Lower leg skin (tissue), 3 donors: ENCODE data around the gene ZNF569.

Experiments
- POLR2A ChIP-seq, 2 donors: fragments of 450-650 bp; IDR thresholded peaks; one replicate each; pipeline ENCODE4 v1.6.1; 2016 to 2017; ENCODE audit warnings: antibody characterized with exemption in 2 of 2, mild to moderate bottlenecking in 1 of 2, moderate library complexity in 1 of 2
- TF ChIP-seq, protein P1 (sequence below), 3 donors: fragments of 450-650 bp; IDR thresholded peaks; one replicate each; pipeline ENCODE4 v1.5.1; 2016; ENCODE audit warnings: antibody characterized with exemption in 3 of 3, mild to moderate bottlenecking in 3 of 3, moderate library complexity in 2 of 3

GRCh38 chr19:37468961-37469777, 1.9 kb upstream of the ZNF569 start, which contains the start of gene ZNF570:
- no peak for TF ChIP-seq POLR2A (IDR thresholded peaks at IDR 0.05)
- TF ChIP-seq, protein P1, sequence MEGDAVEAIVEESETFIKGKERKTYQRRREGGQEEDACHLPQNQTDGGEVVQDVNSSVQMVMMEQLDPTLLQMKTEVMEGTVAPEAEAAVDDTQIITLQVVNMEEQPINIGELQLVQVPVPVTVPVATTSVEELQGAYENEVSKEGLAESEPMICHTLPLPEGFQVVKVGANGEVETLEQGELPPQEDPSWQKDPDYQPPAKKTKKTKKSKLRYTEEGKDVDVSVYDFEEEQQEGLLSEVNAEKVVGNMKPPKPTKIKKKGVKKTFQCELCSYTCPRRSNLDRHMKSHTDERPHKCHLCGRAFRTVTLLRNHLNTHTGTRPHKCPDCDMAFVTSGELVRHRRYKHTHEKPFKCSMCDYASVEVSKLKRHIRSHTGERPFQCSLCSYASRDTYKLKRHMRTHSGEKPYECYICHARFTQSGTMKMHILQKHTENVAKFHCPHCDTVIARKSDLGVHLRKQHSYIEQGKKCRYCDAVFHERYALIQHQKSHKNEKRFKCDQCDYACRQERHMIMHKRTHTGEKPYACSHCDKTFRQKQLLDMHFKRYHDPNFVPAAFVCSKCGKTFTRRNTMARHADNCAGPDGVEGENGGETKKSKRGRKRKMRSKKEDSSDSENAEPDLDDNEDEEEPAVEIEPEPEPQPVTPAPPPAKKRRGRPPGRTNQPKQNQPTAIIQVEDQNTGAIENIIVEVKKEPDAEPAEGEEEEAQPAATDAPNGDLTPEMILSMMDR (IDR thresholded peaks at IDR 0.05): no peak
